ENCODE measurements around the gene AOPEP. TPM values are rescaled to one million over a fixed set of nuclear protein-coding genes. Genes with fewer than 3 reads are reported as not detected.

AOPEP gene
- total and polyA plus RNA-seq, 9 of the 15 experiments (the other 6 are each of a cell fraction or from before 2014, with no cell fraction given) = 4.5 to 19.3 (median 13.5) TPM

DNA sequence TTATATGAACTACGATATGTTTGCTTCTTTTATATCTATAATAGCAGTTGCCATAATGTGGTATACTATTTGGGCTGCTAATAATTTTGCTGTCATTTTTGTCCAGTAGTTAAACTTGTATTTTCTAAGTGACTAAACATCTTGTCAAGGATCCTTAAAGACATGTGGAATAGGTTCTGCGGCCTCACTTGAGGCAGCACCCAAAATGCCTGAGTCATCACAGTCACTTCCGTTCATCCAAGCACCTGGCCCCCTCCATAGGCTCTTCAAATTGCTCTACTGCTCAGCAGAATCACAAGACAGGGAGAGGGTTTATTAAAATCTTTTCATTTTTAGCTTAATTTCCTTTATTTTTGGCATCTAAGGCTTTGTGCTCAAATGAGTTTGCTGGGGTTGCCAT is 259.1 kb downstream of the AOPEP start (continued):
- TF ChIP-seq EZH2 (IDR thresholded peaks at IDR 0.05; ENCODE audit: borderline replicate concordance, low read depth, low read length) = no peak
- TF ChIP-seq, protein P1, sequence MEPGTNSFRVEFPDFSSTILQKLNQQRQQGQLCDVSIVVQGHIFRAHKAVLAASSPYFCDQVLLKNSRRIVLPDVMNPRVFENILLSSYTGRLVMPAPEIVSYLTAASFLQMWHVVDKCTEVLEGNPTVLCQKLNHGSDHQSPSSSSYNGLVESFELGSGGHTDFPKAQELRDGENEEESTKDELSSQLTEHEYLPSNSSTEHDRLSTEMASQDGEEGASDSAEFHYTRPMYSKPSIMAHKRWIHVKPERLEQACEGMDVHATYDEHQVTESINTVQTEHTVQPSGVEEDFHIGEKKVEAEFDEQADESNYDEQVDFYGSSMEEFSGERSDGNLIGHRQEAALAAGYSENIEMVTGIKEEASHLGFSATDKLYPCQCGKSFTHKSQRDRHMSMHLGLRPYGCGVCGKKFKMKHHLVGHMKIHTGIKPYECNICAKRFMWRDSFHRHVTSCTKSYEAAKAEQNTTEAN (CRISPR knock-in tag; IDR thresholded peaks at IDR 0.05) = no peak
- no peak for TF ChIP-seq CBFA2T3 (IDR thresholded peaks at IDR 0.05)
- TF ChIP-seq CEBPG (CRISPR knock-in tag; IDR thresholded peaks at IDR 0.05) = no peak
- TF ChIP-seq CEBPG (tag; conservative IDR thresholded peaks at IDR 0.05 in 1 of 2, IDR thresholded peaks at IDR 0.05 in 1 of 2) = no peak
- no peak for TF ChIP-seq KLF16 (IDR thresholded peaks at IDR 0.05)
- peak in 1 of 2 experiments; percentile 11; a peak in 1 of 4 replicates for TF ChIP-seq RCOR1 (IDR thresholded peaks at IDR 0.05; ENCODE audit: borderline replicate concordance in 1 of 2, low read depth in 2 of 2, low read length in 2 of 2)
- TF ChIP-seq DACH1 (IDR thresholded peaks at IDR 0.05; ENCODE audit: partially characterized antibody) = no peak
- TF ChIP-seq ZNF518B (CRISPR knock-in tag; IDR thresholded peaks at IDR 0.05) = no peak
- TF ChIP-seq CC2D1A (IDR thresholded peaks at IDR 0.05) = no peak
- TF ChIP-seq, protein P2, sequence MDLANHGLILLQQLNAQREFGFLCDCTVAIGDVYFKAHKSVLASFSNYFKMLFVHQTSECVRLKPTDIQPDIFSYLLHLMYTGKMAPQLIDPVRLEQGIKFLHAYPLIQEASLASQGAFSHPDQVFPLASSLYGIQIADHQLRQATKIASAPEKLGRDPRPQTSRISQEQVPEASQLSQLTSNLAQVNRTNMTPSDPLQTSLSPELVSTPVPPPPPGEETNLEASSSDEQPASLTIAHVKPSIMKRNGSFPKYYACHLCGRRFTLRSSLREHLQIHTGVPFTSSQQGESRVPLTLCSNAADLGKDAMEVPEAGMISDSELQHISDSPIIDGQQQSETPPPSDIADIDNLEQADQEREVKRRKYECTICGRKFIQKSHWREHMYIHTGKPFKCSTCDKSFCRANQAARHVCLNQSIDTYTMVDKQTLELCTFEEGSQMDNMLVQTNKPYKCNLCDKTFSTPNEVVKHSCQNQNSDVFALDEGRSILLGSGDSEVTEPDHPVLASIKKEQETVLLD (IDR thresholded peaks at IDR 0.05) = no peak
- TF ChIP-seq ZBTB11 (CRISPR knock-in tag; IDR thresholded peaks at IDR 0.05) = no peak
- TF ChIP-seq, protein P3, sequence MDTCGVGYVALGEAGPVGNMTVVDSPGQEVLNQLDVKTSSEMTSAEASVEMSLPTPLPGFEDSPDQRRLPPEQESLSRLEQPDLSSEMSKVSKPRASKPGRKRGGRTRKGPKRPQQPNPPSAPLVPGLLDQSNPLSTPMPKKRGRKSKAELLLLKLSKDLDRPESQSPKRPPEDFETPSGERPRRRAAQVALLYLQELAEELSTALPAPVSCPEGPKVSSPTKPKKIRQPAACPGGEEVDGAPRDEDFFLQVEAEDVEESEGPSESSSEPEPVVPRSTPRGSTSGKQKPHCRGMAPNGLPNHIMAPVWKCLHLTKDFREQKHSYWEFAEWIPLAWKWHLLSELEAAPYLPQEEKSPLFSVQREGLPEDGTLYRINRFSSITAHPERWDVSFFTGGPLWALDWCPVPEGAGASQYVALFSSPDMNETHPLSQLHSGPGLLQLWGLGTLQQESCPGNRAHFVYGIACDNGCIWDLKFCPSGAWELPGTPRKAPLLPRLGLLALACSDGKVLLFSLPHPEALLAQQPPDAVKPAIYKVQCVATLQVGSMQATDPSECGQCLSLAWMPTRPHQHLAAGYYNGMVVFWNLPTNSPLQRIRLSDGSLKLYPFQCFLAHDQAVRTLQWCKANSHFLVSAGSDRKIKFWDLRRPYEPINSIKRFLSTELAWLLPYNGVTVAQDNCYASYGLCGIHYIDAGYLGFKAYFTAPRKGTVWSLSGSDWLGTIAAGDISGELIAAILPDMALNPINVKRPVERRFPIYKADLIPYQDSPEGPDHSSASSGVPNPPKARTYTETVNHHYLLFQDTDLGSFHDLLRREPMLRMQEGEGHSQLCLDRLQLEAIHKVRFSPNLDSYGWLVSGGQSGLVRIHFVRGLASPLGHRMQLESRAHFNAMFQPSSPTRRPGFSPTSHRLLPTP (IDR thresholded peaks at IDR 0.05; ENCODE audit: borderline replicate concordance, extremely low read depth, insufficient read length) = no peak
- TF ChIP-seq FOXK1 (CRISPR knock-in tag; IDR thresholded peaks at IDR 0.05; ENCODE audit: borderline replicate concordance) = no peak
- TF ChIP-seq RBM17 (IDR thresholded peaks at IDR 0.05; ENCODE audit: borderline replicate concordance, low read depth, low read length) = no peak

Data from K562 (cell line).